Mesendoderm (in vitro differentiated cells): Measurements from ENCODE around the gene VWA8.
A peak's percentile ranks its signal among the peaks of the same experiment; 100 is the strongest.

Source experiments
- DNase-seq: peaks from one replicate; pipeline ENCODE4 v3.0.0; 2013
- H2AK5ac ChIP-seq: 2 replicates; pipeline ENCODE4 v1.6.1; 2013; ENCODE audit warnings: low read length, inconsistent platforms
- H2BK120ac ChIP-seq: 2 replicates; pipeline ENCODE4 v1.6.1; 2013; ENCODE audit warnings: low read depth, mild to moderate bottlenecking, low read length, moderate library complexity, mixed read lengths
- H2BK15ac ChIP-seq: replicated peaks from 2 replicates; pipeline ENCODE4 v1.6.1; 2013; ENCODE audit warnings: low read depth, mild to moderate bottlenecking, moderate library complexity
- H2BK5ac ChIP-seq: 2 replicates; pipeline ENCODE4 v1.6.1; 2013; ENCODE audit warnings: low read length, inconsistent platforms
- H3K18ac ChIP-seq: 2 replicates; pipeline ENCODE4 v1.6.1; 2013; ENCODE audit warnings: mild to moderate bottlenecking, low read length, mixed read lengths
- H3K23ac ChIP-seq: one replicate; pipeline ENCODE4 v1.6.1; 2013; ENCODE audit warnings: low read length
- H3K27ac ChIP-seq: 2 replicates; pipeline ENCODE4 v1.5.1; 2013; ENCODE audit warnings: low read depth, mild to moderate bottlenecking, inconsistent platforms, low read length, moderate library complexity
- H3K27me3 ChIP-seq: 2 replicates; pipeline ENCODE4 v1.6.1; 2013; ENCODE audit warnings: low read length, control low read depth, mild to moderate bottlenecking, inconsistent platforms; ENCODE audit not compliant: insufficient read depth, poor library complexity
- H3K36me3 ChIP-seq: 2 replicates; pipeline ENCODE4 v1.6.1; 2013; ENCODE audit warnings: low read length, inconsistent platforms; ENCODE audit not compliant: control insufficient read depth, insufficient read depth
- H3K4ac ChIP-seq: one replicate; pipeline ENCODE4 v1.6.1; 2013; ENCODE audit warnings: low read depth, mild to moderate bottlenecking, low read length, moderate library complexity
- H3K4me1 ChIP-seq: 2 replicates; pipeline ENCODE4 v1.6.1; 2013; ENCODE audit warnings: low read depth, low read length, inconsistent platforms; ENCODE audit not compliant: control insufficient read depth
- H3K4me2 ChIP-seq: 2 replicates; pipeline ENCODE4 v1.6.1; 2013; ENCODE audit warnings: low read length
- H3K4me3 ChIP-seq: 2 replicates; pipeline ENCODE4 v1.5.1; 2013; ENCODE audit warnings: mild to moderate bottlenecking, low read length
- H3K56ac ChIP-seq: one replicate; pipeline ENCODE4 v1.6.1; 2013; ENCODE audit warnings: low read length
- H3K79me1 ChIP-seq: 2 replicates; pipeline ENCODE4 v1.6.1; 2013; ENCODE audit warnings: low read length, inconsistent platforms
- H3K79me2 ChIP-seq: 2 replicates; pipeline ENCODE4 v1.6.1; 2013; ENCODE audit warnings: mild to moderate bottlenecking, low read length; ENCODE audit not compliant: control insufficient read depth, insufficient read depth
- H3K9ac ChIP-seq: 2 replicates; pipeline ENCODE4 v1.6.1; 2013; ENCODE audit warnings: low read length, inconsistent platforms
- H4K5ac ChIP-seq: one replicate; pipeline ENCODE4 v1.6.1; 2013; ENCODE audit warnings: low read length
- H4K8ac ChIP-seq: one replicate; pipeline ENCODE4 v1.6.1; 2013; ENCODE audit warnings: low read depth, mild to moderate bottlenecking, control low read depth, low read length, moderate library complexity
- WGBS: extraction: QIAGEN DNeasy Blood & Tissue Kit; methylation state at CpG from one replicate; pipeline ENCODE4 v1.1.7; 2013; ENCODE audit warnings: low lambda C conversion rate, missing lambda C conversion rate; ENCODE audit not compliant: insufficient coverage; ENCODE audit errors: extremely low coverage; 5-methylcytosine and 5-hydroxymethylcytosine counted together

Gene VWA8

DNA sequence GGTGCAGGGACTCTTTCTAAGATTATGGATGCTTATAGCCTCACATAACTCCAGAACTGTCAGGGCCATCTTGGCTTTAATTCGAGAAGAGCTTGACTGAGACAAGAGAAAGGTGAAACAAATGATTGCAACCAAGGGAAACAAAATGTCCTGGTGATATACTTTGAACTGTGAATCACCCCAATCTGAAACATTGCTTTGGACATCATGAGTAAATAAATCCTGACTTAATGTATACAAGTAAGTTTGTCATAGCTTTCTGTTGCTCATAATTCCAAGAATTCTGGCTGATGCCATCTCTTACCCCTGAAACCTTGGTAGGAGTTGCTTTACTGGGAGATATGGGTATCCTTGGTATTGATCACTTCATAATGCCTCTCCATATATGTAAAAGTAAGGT, 5.8 kb upstream of the VWA8 start:
- H3K36me3 ChIP-seq, result no peaks in the 10 kb centered on the region
- H2BK15ac ChIP-seq, result no peak overlapping the region
- H3K4me2 ChIP-seq, result no peak overlapping the region
- no CpG with 5 or more reads among the region's 1 CpG for WGBS
- no peaks in the 10 kb centered on the region for H3K4me1 ChIP-seq
- no peaks in the 10 kb centered on the region for H3K79me2 ChIP-seq
- no peak overlapping the region for H2AK5ac ChIP-seq
- no peak overlapping the region for H4K8ac ChIP-seq
- H3K23ac ChIP-seq, result no peak overlapping the region
- no peak overlapping the region for H3K27ac ChIP-seq
- H2BK120ac ChIP-seq, result no peak overlapping the region
- no peak overlapping the region for H3K4me3 ChIP-seq
- H3K79me1 ChIP-seq, result no peaks in the 10 kb centered on the region
- no peak overlapping the region for H3K18ac ChIP-seq
- H4K5ac ChIP-seq, result no peak overlapping the region
- no peak overlapping the region for H3K4ac ChIP-seq
- no peak for DNase-seq
- H2BK5ac ChIP-seq, result no peak overlapping the region
- H3K27me3 ChIP-seq, result no peaks in the 10 kb centered on the region
- H3K9ac ChIP-seq, result no peak overlapping the region
- no peak overlapping the region for H3K56ac ChIP-seq

DNA sequence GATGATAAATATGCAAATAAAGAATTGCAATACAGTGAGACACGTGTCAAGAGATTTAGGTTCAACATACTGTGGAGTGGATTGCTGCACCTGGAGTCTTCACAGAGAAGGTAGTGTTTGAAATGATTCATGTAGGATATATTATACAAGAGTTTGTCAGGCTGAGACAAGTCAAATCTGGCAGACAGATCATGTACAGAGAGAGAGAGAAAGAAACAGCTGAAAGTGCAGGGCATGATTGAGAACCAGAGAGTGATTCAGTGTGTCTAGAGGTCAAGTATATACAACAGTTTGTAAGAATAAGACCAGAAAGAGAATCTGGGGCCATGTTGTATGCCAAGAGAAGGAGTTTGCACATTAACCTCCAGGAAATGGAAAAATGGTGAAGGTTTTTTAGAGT, 2.1 kb upstream of the VWA8 start:
- Histone ChIP-seq H2BK120ac (no peak overlapping the region), H3K4me1 (no peaks in the 10 kb centered on the region), H3K4ac (no peak overlapping the region), H2AK5ac (no peak overlapping the region), H3K79me2 (peaks cover 7% of the 10 kb centered on the region), H3K27me3 (no peaks in the 10 kb centered on the region), H3K27ac (no peak overlapping the region), H3K36me3 (no peaks in the 10 kb centered on the region), H4K8ac (no peak overlapping the region), H3K4me3 (no peak overlapping the region), H3K23ac (no peak overlapping the region), H3K56ac (no peak overlapping the region), H3K9ac (no peak overlapping the region), H4K5ac (no peak overlapping the region), H3K4me2 (no peak overlapping the region), H3K79me1 (no peaks in the 10 kb centered on the region), H3K18ac (no peak overlapping the region), H2BK15ac (no peak overlapping the region), H2BK5ac (no peak overlapping the region)
- no peak for DNase-seq
- WGBS, result no CpG with 5 or more reads among the region's 1 CpG

DNA sequence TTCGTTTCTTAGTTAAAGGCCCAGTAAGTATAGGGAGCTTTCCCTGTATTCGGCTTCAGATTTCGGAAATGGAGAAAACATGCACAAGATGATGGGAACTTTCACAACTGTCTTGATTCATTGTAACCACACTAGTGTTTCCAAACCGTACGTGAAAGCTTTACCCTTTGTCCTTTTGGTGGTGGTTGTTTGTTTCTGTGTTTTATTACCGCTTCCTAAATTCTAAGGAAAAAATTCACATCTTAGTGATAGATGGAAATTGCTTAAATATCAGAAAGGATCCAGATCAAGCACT, 504 bp upstream of the VWA8 start:
- H4K8ac ChIP-seq, result no peak overlapping the region
- WGBS, result no CpG with 5 or more reads among the region's 6 CpGs

DNA sequence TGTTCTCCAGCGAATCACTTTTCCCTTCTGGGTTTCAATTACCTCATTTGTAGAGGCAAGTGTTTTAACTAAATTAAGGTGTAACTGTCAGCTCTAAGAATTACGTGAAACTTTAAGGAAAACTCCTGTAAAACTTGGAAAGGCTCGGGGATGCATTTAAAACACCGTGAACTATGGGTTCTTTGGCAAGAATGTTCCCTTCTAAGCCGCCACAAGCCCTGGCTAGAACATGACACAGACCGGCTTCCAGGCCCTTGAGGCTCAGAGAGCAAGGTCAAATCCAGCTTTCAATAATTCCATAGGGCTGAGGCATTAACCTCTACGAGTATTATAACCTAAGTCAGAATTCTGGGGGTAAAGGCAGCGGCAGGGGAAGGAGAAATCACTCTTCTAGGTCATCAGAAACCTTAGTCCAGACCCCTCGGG, 685 bp downstream of the VWA8 start:
- Histone ChIP-seq H3K18ac (no peak overlapping the region), H3K4ac (peak overlapping the region; percentile 50), H3K23ac (peak overlapping the region; percentile 67), H4K5ac (no peak overlapping the region), H2BK5ac (no peak overlapping the region), H3K79me2 (peaks cover 15% of the 10 kb centered on the region), H4K8ac (no peak overlapping the region), H2BK15ac (no peak overlapping the region), H3K56ac (peak overlapping the region; percentile 97), H3K4me2 (peak overlapping the region; percentile 94), H3K79me1 (peaks cover 2% of the 10 kb centered on the region), H3K4me3 (peak overlapping the region; percentile 80), H3K27ac (no peak overlapping the region), H2AK5ac (no peak overlapping the region), H3K4me1 (no peaks in the 10 kb centered on the region), H3K36me3 (no peaks in the 10 kb centered on the region), H3K27me3 (no peaks in the 10 kb centered on the region), H3K9ac (peak overlapping the region; percentile 83), H2BK120ac (no peak overlapping the region)
- WGBS, result no CpG with 5 or more reads among the region's 9 CpGs
- peak; percentile 48 for DNase-seq

More for the DNA sequence above, 504 bp upstream of the VWA8 start:
- Histone ChIP-seq H3K27me3 (no peaks in the 10 kb centered on the region), H2BK120ac (no peak overlapping the region), H3K27ac (peak overlapping the region; percentile 48), H2AK5ac (no peak overlapping the region), H3K4me3 (peak overlapping the region; percentile 34), H2BK5ac (peak overlapping the region; percentile 37), H3K4me1 (no peaks in the 10 kb centered on the region), H3K4ac (peak overlapping the region; percentile 75), H3K9ac (peak overlapping the region; percentile 84), H3K79me1 (peaks cover 2% of the 10 kb centered on the region), H3K36me3 (no peaks in the 10 kb centered on the region), H4K5ac (peak overlapping the region; percentile 44), H2BK15ac (no peak overlapping the region), H3K18ac (peak overlapping the region; percentile 72), H3K23ac (peak overlapping the region; percentile 94), H3K4me2 (peak overlapping the region; percentile 65), H3K56ac (peak overlapping the region; percentile 97), H3K79me2 (peaks cover 9% of the 10 kb centered on the region)
- DNase-seq, result no peak

DNA sequence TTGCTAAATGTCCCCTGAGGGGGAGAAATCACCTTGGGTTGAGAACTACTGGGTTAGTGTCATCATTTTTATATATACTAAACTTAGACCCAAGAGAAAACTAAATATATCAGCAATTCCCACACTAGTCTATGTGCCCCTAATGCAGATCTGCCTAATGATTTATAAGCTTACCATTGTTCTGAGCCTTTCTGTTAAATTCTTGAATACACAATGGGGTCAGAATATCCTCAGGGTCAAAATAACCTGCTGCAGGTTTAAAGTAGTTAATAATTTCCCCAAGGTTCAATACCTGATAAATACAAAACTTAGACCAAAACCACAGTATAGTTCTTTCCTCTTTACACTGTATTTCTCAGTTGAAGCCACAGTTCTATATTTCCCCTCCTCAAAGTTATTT, 4.6 kb downstream of the VWA8 start:
- Histone ChIP-seq H3K36me3 (no peaks in the 10 kb centered on the region), H3K79me2 (peaks cover 20% of the 10 kb centered on the region), H3K4me1 (no peaks in the 10 kb centered on the region), H2BK15ac (no peak overlapping the region), H3K9ac (no peak overlapping the region), H3K56ac (no peak overlapping the region), H3K23ac (no peak overlapping the region), H3K79me1 (peaks cover 5% of the 10 kb centered on the region), H2BK5ac (no peak overlapping the region), H3K4me3 (no peak overlapping the region), H2BK120ac (no peak overlapping the region), H4K8ac (peak overlapping the region; percentile 56), H4K5ac (no peak overlapping the region), H3K18ac (no peak overlapping the region), H2AK5ac (no peak overlapping the region), H3K4ac (no peak overlapping the region), H3K27me3 (no peaks in the 10 kb centered on the region), H3K4me2 (no peak overlapping the region), H3K27ac (no peak overlapping the region)
- no peak for DNase-seq

DNA sequence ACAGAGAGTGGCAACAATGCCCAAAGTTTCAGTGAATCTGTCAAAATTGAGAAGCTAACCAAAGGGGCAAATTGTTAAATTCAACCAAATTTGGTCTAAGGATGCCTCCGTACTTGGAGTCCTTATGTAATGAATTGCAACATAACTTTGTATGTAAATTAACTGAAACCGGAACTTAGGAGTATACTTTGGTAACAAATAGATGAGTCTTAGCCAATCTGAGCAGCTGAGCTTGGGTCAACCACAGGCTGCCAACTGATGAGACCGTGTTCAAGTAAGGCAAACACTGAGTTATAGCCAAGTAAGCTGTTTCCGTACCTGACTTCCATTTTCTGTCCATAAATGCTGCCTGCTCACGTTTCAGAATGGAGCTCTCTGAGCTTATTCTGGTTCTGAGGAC, 5.3 kb downstream of the VWA8 start:
- H2BK15ac ChIP-seq, result no peak overlapping the region
- H3K9ac ChIP-seq, result no peak overlapping the region
- no peak overlapping the region for H2BK5ac ChIP-seq
- H3K23ac ChIP-seq, result no peak overlapping the region
- WGBS, result no CpG with 5 or more reads among the region's 5 CpGs
- no peak overlapping the region for H3K4me2 ChIP-seq
- no peak overlapping the region for H2BK120ac ChIP-seq
- H3K27ac ChIP-seq, result no peak overlapping the region
- H3K36me3 ChIP-seq, result no peaks in the 10 kb centered on the region
- no peak for DNase-seq
- no peaks in the 10 kb centered on the region for H3K27me3 ChIP-seq
- no peak overlapping the region for H2AK5ac ChIP-seq
- peaks cover 20% of the 10 kb centered on the region for H3K79me2 ChIP-seq
- H4K8ac ChIP-seq, result no peak overlapping the region
- no peak overlapping the region for H3K4me3 ChIP-seq
- H3K4me1 ChIP-seq, result no peaks in the 10 kb centered on the region
- H3K56ac ChIP-seq, result no peak overlapping the region
- H4K5ac ChIP-seq, result no peak overlapping the region
- H3K18ac ChIP-seq, result no peak overlapping the region
- H3K4ac ChIP-seq, result no peak overlapping the region
- H3K79me1 ChIP-seq, result peaks cover 5% of the 10 kb centered on the region
